ENCODE measurements around the gene AMOTL1. TPM values are rescaled to one million over a fixed set of nuclear protein-coding genes. Genes with fewer than 3 reads are reported as not detected.

Gene AMOTL1
- total RNA-seq, 1 donor from 2014 or later: 22.6 TPM

- no peaks in the 10 kb centered on the region for H3K79me2 ChIP-seq (ENCODE audit: low read depth)
- H3K27ac ChIP-seq: no peak overlapping the region
- no peaks in the 10 kb centered on the region for H3K36me3 ChIP-seq
- no peak overlapping the region for H3K27ac Mint-ChIP-seq
- no peak for TF ChIP-seq EZH2 (IDR thresholded peaks at IDR 0.05)
- no peak for TF ChIP-seq CTCF (IDR thresholded peaks at IDR 0.05)
- no peak for TF ChIP-seq EZH2phosphoT487 (IDR thresholded peaks at IDR 0.05)
- H3K4me3 ChIP-seq: no peak overlapping the region
- no peak overlapping the region for H2AFZ ChIP-seq (replicated peaks)
- no peaks in the 10 kb centered on the region for H3F3A ChIP-seq (ENCODE audit: low read depth)
- peaks cover 20% of the 10 kb centered on the region for H3K4me1 Mint-ChIP-seq
- no peaks in the 10 kb centered on the region for H4K20me1 ChIP-seq (ENCODE audit: low read depth)
- H3K27me3 Mint-ChIP-seq (ENCODE audit: insufficient read depth, low read depth): no peaks in the 10 kb centered on the region
- no peak for DNase-seq (ENCODE audit: low spot score)
- H3K9ac ChIP-seq: no peak overlapping the region
- no peaks in the 10 kb centered on the region for H3K4me1 ChIP-seq
- no peak overlapping the region for H3K4me3 Mint-ChIP-seq
- no peaks in the 10 kb centered on the region for H3K9me3 ChIP-seq (ENCODE audit: low read depth)
- H3K4me2 ChIP-seq: no peak overlapping the region
- H3K27me3 ChIP-seq: no peaks in the 10 kb centered on the region
- H3K9me3 Mint-ChIP-seq: no peaks in the 10 kb centered on the region
- H3K36me3 Mint-ChIP-seq: no peaks in the 10 kb centered on the region
Measured at GRCh38 chr11:94760296-94760695, 7.9 kb upstream of the AMOTL1 start.

GRCh38 chr11:94762208-94762607 is 5.9 kb upstream of the AMOTL1 start:
- no peaks in the 10 kb centered on the region for H3K27me3 ChIP-seq
- Mint-ChIP-seq H3K9me3 (no peaks in the 10 kb centered on the region), H3K4me1 (peaks cover 16% of the 10 kb centered on the region), H3K36me3 (no peaks in the 10 kb centered on the region), H3K4me3 (no peak overlapping the region), H3K27me3 (ENCODE audit: insufficient read depth, low read depth) (no peaks in the 10 kb centered on the region), H3K27ac (no peak overlapping the region)
- H3K4me2 ChIP-seq: no peak overlapping the region
- H3K4me1 ChIP-seq: peaks cover 5% of the 10 kb centered on the region
- H3K4me3 ChIP-seq: no peak overlapping the region
- no peak overlapping the region for H3K27ac ChIP-seq
- H3K9ac ChIP-seq: no peak overlapping the region
- TF ChIP-seq CTCF (IDR thresholded peaks at IDR 0.05): peak; percentile 29
- no peak for TF ChIP-seq EZH2phosphoT487 (IDR thresholded peaks at IDR 0.05)
- no peaks in the 10 kb centered on the region for H3K79me2 ChIP-seq (ENCODE audit: low read depth)
- no peaks in the 10 kb centered on the region for H4K20me1 ChIP-seq (ENCODE audit: low read depth)
- no peak overlapping the region for H2AFZ ChIP-seq (replicated peaks)
- no peaks in the 10 kb centered on the region for H3K9me3 ChIP-seq (ENCODE audit: low read depth)
- no peaks in the 10 kb centered on the region for H3K36me3 ChIP-seq
- peaks cover 5% of the 10 kb centered on the region for H3F3A ChIP-seq (ENCODE audit: low read depth)
- DNase-seq (ENCODE audit: low spot score): no peak

GRCh38 chr11:94762995-94763394 is 5.2 kb upstream of the AMOTL1 start:
- Mint-ChIP-seq H3K36me3 (no peaks in the 10 kb centered on the region), H3K4me3 (no peak overlapping the region), H3K27ac (no peak overlapping the region), H3K9me3 (no peaks in the 10 kb centered on the region), H3K4me1 (peaks cover 13% of the 10 kb centered on the region), H3K27me3 (ENCODE audit: insufficient read depth, low read depth) (no peaks in the 10 kb centered on the region)
- DNase-seq (ENCODE audit: low spot score): no peak
- Histone ChIP-seq H3K27me3 (no peaks in the 10 kb centered on the region), H3K9me3 (ENCODE audit: low read depth) (no peaks in the 10 kb centered on the region), H3K9ac (no peak overlapping the region), H2AFZ (replicated peaks) (no peak overlapping the region), H3K4me3 (no peak overlapping the region), H3K79me2 (ENCODE audit: low read depth) (no peaks in the 10 kb centered on the region), H3K27ac (no peak overlapping the region), H3K4me2 (no peak overlapping the region), H3K36me3 (no peaks in the 10 kb centered on the region), H3K4me1 (peaks cover 7% of the 10 kb centered on the region), H3F3A (ENCODE audit: low read depth) (peaks cover 13% of the 10 kb centered on the region), H4K20me1 (ENCODE audit: low read depth) (no peaks in the 10 kb centered on the region)
- TF ChIP-seq CTCF (IDR thresholded peaks at IDR 0.05) (no peak), EZH2 (IDR thresholded peaks at IDR 0.05) (no peak), EZH2phosphoT487 (IDR thresholded peaks at IDR 0.05) (no peak)
